Endothelial cell of umbilical vein (primary cell): ENCODE results near the gene MYO5B. TPM values are rescaled to one million over a fixed set of nuclear protein-coding genes. Genes with fewer than 3 reads are reported as not detected.

ENCODE experiments used
- BruUV-seq: library from RNA; stranded (reverse); fragments of 400-500 nt; replicated peaks from 2 replicates; lab custom pipeline; 2021; lab: Mats Ljungman, UMichigan
- CTCF ChIA-PET: fragments of 300-600, 350-600 bp; sonication (Branson Sonifier 250); formaldehyde crosslinking; loops from one replicate; lab custom pipeline; 2021; ENCODE audit warnings: antibody characterized with exemption, inconsistent platforms; lab: Charles Lee
- POLR2A ChIA-PET: fragments of 300-600, 350-600 bp; sonication (Branson Sonifier 250); formaldehyde crosslinking; loops from one replicate; lab custom pipeline; 2021; ENCODE audit warnings: antibody characterized with exemption, inconsistent platforms; lab: Charles Lee
- DNase-seq: peaks from one replicate; pipeline ENCODE4 v3.0.0-alpha.2; 2011; ENCODE audit warnings: low read depth, low spot score
- FAIRE-seq: peaks from 2 replicates; lab custom pipeline; 2011; peaks lifted over from hg19 to GRCh38; lab: Jason Lieb, UNC
- H2AFZ ChIP-seq: 2 replicates; pipeline ENCODE4 v1.6.0; 2012; ENCODE audit warnings: low read depth, low read length, control low read depth, inconsistent platforms
- H3K27ac ChIP-seq: 2 replicates; pipeline ENCODE4 v1.5.1; 2011; ENCODE audit warnings: low read depth, mild to moderate bottlenecking, control low read depth, low read length, moderate library complexity; ENCODE audit not compliant: insufficient read depth
- H3K27me3 ChIP-seq, 2 experiments: 2 replicates each; pipeline versions ENCODE4 v1.6.0 to v1.6.1; 2011; ENCODE audit warnings: low read length in 2 of 2, mixed read lengths in 1 of 2; ENCODE audit not compliant: control insufficient read depth in 2 of 2, insufficient read depth in 2 of 2
- H3K36me3 ChIP-seq, 2 experiments: 2 replicates in 1 of 2; 3 replicates in 1 of 2; pipeline ENCODE4 v1.5.1; 2011; ENCODE audit warnings: low read length in 2 of 2, mild to moderate bottlenecking in 1 of 2, moderate library complexity in 1 of 2; ENCODE audit not compliant: control insufficient read depth in 2 of 2, insufficient read depth in 2 of 2; ENCODE audit errors: extremely low read depth in 1 of 2
- H3K4me1 ChIP-seq: 3 replicates; pipeline ENCODE4 v1.5.1; 2011; ENCODE audit warnings: mild to moderate bottlenecking, low read length; ENCODE audit not compliant: control insufficient read depth, insufficient read depth; ENCODE audit errors: extremely low read depth
- H3K4me2 ChIP-seq: 2 replicates; pipeline ENCODE4 v1.6.1; 2011; ENCODE audit warnings: low read length, control low read depth, mixed read lengths; ENCODE audit not compliant: insufficient read depth
- H3K4me3 ChIP-seq, 3 experiments: fragments of 200-600 bp in 1 of 3; sonication (generic), shearing (Covaris generic) in 1 of 3; replicated peaks in 1 of 3; 2 replicates each; pipeline ENCODE4 v1.5.1; 2011 to 2016; ENCODE audit warnings: control low read depth in 3 of 3, low read length in 3 of 3, mild to moderate bottlenecking in 2 of 3, inconsistent platforms in 1 of 3, low read depth in 1 of 3, moderate library complexity in 1 of 3; ENCODE audit not compliant: insufficient read depth in 1 of 3
- H3K79me2 ChIP-seq: 2 replicates; pipeline ENCODE4 v1.6.0; 2012; ENCODE audit warnings: low read length, inconsistent platforms; ENCODE audit not compliant: control insufficient read depth, insufficient read depth
- H3K9ac ChIP-seq: replicated peaks from 2 replicates; pipeline ENCODE3; 2011; ENCODE audit warnings: low read length, control low read depth; ENCODE audit not compliant: insufficient read depth; ENCODE audit errors: extremely low read depth
- H3K9me1 ChIP-seq: replicated peaks from 3 replicates; pipeline ENCODE4 v1.6.0; 2011; ENCODE audit warnings: mild to moderate bottlenecking, low read length; ENCODE audit not compliant: control insufficient read depth, insufficient read depth; ENCODE audit errors: extremely low read depth
- H3K9me3 ChIP-seq: replicated peaks from 2 replicates; pipeline ENCODE4 v1.5.1; 2012; ENCODE audit warnings: low read length, inconsistent platforms; ENCODE audit not compliant: control insufficient read depth, insufficient read depth
- H4K20me1 ChIP-seq: replicated peaks from 2 replicates; pipeline ENCODE3; 2011; ENCODE audit warnings: mild to moderate bottlenecking, low read length; ENCODE audit not compliant: control insufficient read depth, insufficient read depth; ENCODE audit errors: extremely low read depth
- EZH2 ChIP-seq: IDR thresholded peaks from 2 replicates; pipeline ENCODE4 v1.6.1; 2012; ENCODE audit warnings: borderline replicate concordance, low read depth, mild to moderate bottlenecking, moderate library complexity, low read length, inconsistent platforms; ENCODE audit not compliant: severe bottlenecking
- FOS ChIP-seq: IDR thresholded peaks from 2 replicates; pipeline ENCODE4 v1.6.1; 2011; ENCODE audit warnings: mild to moderate bottlenecking, low read length, moderate library complexity, borderline replicate concordance; ENCODE audit not compliant: insufficient read depth
- GATA2 ChIP-seq: IDR thresholded peaks from 2 replicates; pipeline ENCODE4 v1.7.0; 2011; ENCODE audit warnings: low read depth, mild to moderate bottlenecking, moderate library complexity, mixed read lengths, low read length; ENCODE audit not compliant: insufficient read length, insufficient read depth
- JUN ChIP-seq: IDR thresholded peaks from 2 replicates; pipeline ENCODE4 v1.6.1; 2011; ENCODE audit warnings: borderline replicate concordance, low read depth; ENCODE audit not compliant: insufficient read length, insufficient read depth
- MYC ChIP-seq: IDR thresholded peaks from one replicate; pipeline ENCODE4 v1.6.1; 2011; ENCODE audit warnings: mild to moderate bottlenecking, low read depth, low read length
- POLR2A ChIP-seq: IDR thresholded peaks from 2 replicates; pipeline ENCODE4 v1.6.1; 2012; ENCODE audit warnings: low read depth, mild to moderate bottlenecking, control low read depth, low read length
- POLR2AphosphoS5 ChIP-seq: IDR thresholded peaks from 2 replicates; pipeline ENCODE4 v1.6.1; 2012; ENCODE audit warnings: low read depth, mild to moderate bottlenecking, control low read depth, low read length, moderate library complexity; ENCODE audit not compliant: insufficient read depth
- dilution Hi-C: fragments of 300-500 bp; cut with MboI; formaldehyde crosslinking; loops from one replicate; pipeline ENCODE4 v1.15.0; 2019; ENCODE audit warnings: low sequenced_read_pairs; ENCODE audit not compliant: extremely low pct_ligation_motif_present
- intact Hi-C: fragments of 100-400 bp; cut with micrococcal nuclease; formaldehyde crosslinking; loops from one replicate; pipeline ENCODE4 v1.10.0; 2022
- polyA plus RNA-seq, 4 experiments: library from polyadenylated mRNA; depleted of rRNA in 3 of 4; stranded (reverse) in 3 of 4; unstranded in 1 of 4; fragments of >200 nt; gene quantifications; 2 replicates each; pipeline versions ENCODE4 v1.2.1 to v1.2.3, GENCODE V29; 2011 to 2012; ENCODE audit warnings: missing spikeins in 1 of 4
- total RNA-seq: library from RNA; stranded (reverse); gene quantifications from 2 replicates; pipeline ENCODE4 v1.2.3, GENCODE V29; 2021
- TF ChIP-seq, protein P1 (sequence below), 2 donors: IDR thresholded peaks; 1 replicate in 1 of 2; 2 replicates in 1 of 2; pipeline ENCODE4 v1.5.1; 2011; ENCODE audit warnings: low read length in 2 of 2, mild to moderate bottlenecking in 2 of 2, moderate library complexity in 2 of 2, control low read depth in 1 of 2, inconsistent platforms in 1 of 2, low read depth in 1 of 2; ENCODE audit not compliant: insufficient read depth in 1 of 2; ENCODE audit errors: extremely low read depth in 1 of 2
- TF ChIP-seq, protein P2 (sequence below): IDR thresholded peaks from 2 replicates; pipeline ENCODE4 v1.6.1; 2011; ENCODE audit not compliant: insufficient read depth, insufficient read length

Gene MYO5B
- total and polyA plus RNA-seq, 2 donors (not counting 3 experiments of a cell fraction or from before 2014, with no cell fraction given), result 0.54 to 1.1 TPM

DNA sequence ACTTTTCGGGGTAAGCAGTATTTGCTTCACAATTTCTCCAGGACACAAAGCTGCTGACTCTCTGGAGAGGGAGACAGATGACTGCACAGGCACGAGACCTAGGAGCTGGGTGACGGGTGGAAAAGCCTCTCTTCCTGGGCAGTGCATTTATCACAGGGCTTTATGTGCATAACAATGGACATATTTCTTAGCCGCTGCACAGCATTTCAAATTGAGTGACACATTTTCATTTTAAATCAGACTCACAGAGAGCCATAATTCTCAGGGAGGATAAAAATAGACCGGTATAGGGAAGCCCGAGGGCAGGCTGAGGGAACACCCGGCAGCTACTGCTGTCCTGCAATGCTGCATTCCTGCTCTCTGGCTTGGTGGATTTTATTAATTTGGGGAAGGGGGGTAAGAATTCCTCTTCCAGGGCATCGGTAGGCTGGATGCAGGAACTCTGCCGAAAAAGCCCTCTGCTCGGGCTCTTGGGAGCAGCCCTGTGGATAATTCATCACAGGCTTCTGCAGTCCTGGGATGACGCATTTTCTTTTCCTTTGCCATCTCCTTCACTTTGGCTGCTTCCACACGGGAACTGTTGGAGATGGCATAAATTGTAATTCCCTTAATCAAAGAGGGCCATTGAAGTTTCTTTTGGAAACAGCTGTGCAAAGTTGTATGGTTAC is 273.5 kb downstream of the MYO5B start:
- no peak overlapping the region for H3K4me2 ChIP-seq
- H3K4me3 ChIP-seq, result no peak overlapping the region
- POLR2A ChIA-PET, result no interaction called here
- H3K9me1 ChIP-seq, result no peaks in the 10 kb centered on the region
- H3K9me3 ChIP-seq, result no peaks in the 10 kb centered on the region
- dilution Hi-C loops, result no loop called here
- H3K36me3 ChIP-seq, result no peaks in the 10 kb centered on the region
- no peak for DNase-seq
- no peak overlapping the region for H3K9ac ChIP-seq
- no peak for FAIRE-seq
- H3K4me1 ChIP-seq, result no peaks in the 10 kb centered on the region
- no TSS peak for BruUV-seq
- TF ChIP-seq POLR2AphosphoS5 (no peak), GATA2 (no peak), FOS (no peak), EZH2 (no peak), POLR2A (no peak), MYC (no peak), JUN (no peak)
- TF ChIP-seq, protein P1, sequence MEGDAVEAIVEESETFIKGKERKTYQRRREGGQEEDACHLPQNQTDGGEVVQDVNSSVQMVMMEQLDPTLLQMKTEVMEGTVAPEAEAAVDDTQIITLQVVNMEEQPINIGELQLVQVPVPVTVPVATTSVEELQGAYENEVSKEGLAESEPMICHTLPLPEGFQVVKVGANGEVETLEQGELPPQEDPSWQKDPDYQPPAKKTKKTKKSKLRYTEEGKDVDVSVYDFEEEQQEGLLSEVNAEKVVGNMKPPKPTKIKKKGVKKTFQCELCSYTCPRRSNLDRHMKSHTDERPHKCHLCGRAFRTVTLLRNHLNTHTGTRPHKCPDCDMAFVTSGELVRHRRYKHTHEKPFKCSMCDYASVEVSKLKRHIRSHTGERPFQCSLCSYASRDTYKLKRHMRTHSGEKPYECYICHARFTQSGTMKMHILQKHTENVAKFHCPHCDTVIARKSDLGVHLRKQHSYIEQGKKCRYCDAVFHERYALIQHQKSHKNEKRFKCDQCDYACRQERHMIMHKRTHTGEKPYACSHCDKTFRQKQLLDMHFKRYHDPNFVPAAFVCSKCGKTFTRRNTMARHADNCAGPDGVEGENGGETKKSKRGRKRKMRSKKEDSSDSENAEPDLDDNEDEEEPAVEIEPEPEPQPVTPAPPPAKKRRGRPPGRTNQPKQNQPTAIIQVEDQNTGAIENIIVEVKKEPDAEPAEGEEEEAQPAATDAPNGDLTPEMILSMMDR (IDR thresholded peaks at IDR 0.05; ENCODE audit: extremely low read depth in 1 of 2, insufficient read depth in 1 of 2, low read depth in 1 of 2, low read length in 2 of 2), result no peak
- TF ChIP-seq, protein P2, sequence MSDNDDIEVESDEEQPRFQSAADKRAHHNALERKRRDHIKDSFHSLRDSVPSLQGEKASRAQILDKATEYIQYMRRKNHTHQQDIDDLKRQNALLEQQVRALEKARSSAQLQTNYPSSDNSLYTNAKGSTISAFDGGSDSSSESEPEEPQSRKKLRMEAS, result no peak
- intact Hi-C loops, result no loop called here
- no peaks in the 10 kb centered on the region for H3K79me2 ChIP-seq
- CTCF ChIA-PET, result interaction anchor here (1.8 kb wide), 1 partner anchor 11 kb away, joined by 4 read pairs; no protein-coding TSS in a partner anchor
- no peak overlapping the region for H3K27ac ChIP-seq
- no peaks in the 10 kb centered on the region for H4K20me1 ChIP-seq
- H2AFZ ChIP-seq, result no peak overlapping the region
- H3K27me3 ChIP-seq, result peaks cover 12 to 16% of the 10 kb centered on the region in 2 experiments
